GM19463 (cell line): ENCODE measurements around the gene CCDC18.

ENCODE experiments used
- ATAC-seq: cut with Tn5 transposase; IDR thresholded peaks from one replicate; pipeline ENCODE4 v1.9.1; 2021; ENCODE audit warnings: mild to moderate bottlenecking, moderate library complexity; ENCODE audit not compliant: unreplicated experiment

The CCDC18 gene

GRCh38 chr1:93304716-93305138 is 124.2 kb downstream of the CCDC18 start:
- ATAC-seq = no peak

- no peak for ATAC-seq
These were observed 126.4 kb downstream of the CCDC18 start for GRCh38 chr1:93306920-93307319.

GRCh38 chr1:93313026-93313425 is 132.5 kb downstream of the CCDC18 start:
- no peak for ATAC-seq

GRCh38 chr1:93317207-93317606 is 136.7 kb downstream of the CCDC18 start:
- ATAC-seq = no peak

GRCh38 chr1:93317943-93318342 is 137.4 kb downstream of the CCDC18 start:
- no peak for ATAC-seq

GRCh38 chr1:93321720-93322119 is 141.2 kb downstream of the CCDC18 start:
- ATAC-seq = no peak

- no peak for ATAC-seq
These were observed 141.8 kb downstream of the CCDC18 start for GRCh38 chr1:93322349-93322748.

GRCh38 chr1:93323185-93323820 is 142.8 kb downstream of the CCDC18 start:
- ATAC-seq = no peak

- no peak for ATAC-seq
These were observed 144.3 kb downstream of the CCDC18 start for GRCh38 chr1:93324486-93325464.
